H1 (cell line): ENCODE results near the gene SLC35G2. TPM values are rescaled to one million over a fixed set of nuclear protein-coding genes. Genes with fewer than 3 reads are reported as not detected.

Experiments used
- ATF3 ChIP-seq: IDR thresholded peaks from 2 replicates; pipeline ENCODE4 v1.6.1; 2011; ENCODE audit warnings: low read depth, mild to moderate bottlenecking, low read length; ENCODE audit not compliant: insufficient read depth
- NANOG ChIP-seq: IDR thresholded peaks from 2 replicates; pipeline ENCODE4 v1.6.1; 2011; ENCODE audit warnings: low read length, low read depth, mild to moderate bottlenecking, inconsistent platforms; ENCODE audit not compliant: insufficient read depth, poor library complexity, severe bottlenecking
- POLR2AphosphoS5 ChIP-seq: IDR thresholded peaks from 2 replicates; pipeline ENCODE4 v1.6.1; 2011; ENCODE audit warnings: low read depth, low read length
- SUZ12 ChIP-seq: fragments of 200-600 bp; sonication (generic); IDR thresholded peaks from 2 replicates; pipeline ENCODE4 v1.6.1; 2012; ENCODE audit warnings: mild to moderate bottlenecking, inconsistent platforms, low read length, moderate library complexity, mixed read lengths
- polyA plus RNA-seq, 7 experiments: library from polyadenylated mRNA; depleted of rRNA in 3 of 7; stranded (reverse) in 5 of 7; unstranded in 2 of 7; fragments of >200 nt in 5 of 7; fragments of 200-250 nt in 2 of 7; gene quantifications; 1 replicate in 5 of 7; 2 replicates in 1 of 7; 4 replicates in 1 of 7; pipeline versions ENCODE4 v1.2.1 to v1.2.3, GENCODE V29; 2011 to 2013; ENCODE audit warnings: missing spikeins in 2 of 7, mixed read lengths in 2 of 7
- total RNA-seq: library from RNA; stranded (reverse); fragmentation: NEBNext Ultra II Directional; extraction: Animal tissue kit (Norgen Biotek cat#: 25700); gene quantifications from 2 replicates; pipeline ENCODE4 v1.2.1, GENCODE V29; 2021

The SLC35G2 gene
- total and polyA plus RNA-seq, 2 of the 8 experiments (the other 6 are each of a cell fraction or from before 2014, with no cell fraction given) = 5.2 to 6.4 TPM

GRCh38 chr3:136831461-136831860 lies 12.5 kb downstream of the SLC35G2 start (continued):
- TF ChIP-seq NANOG = no peak
- TF ChIP-seq POLR2AphosphoS5 = no peak
- TF ChIP-seq SUZ12 = no peak
- TF ChIP-seq ATF3 = no peak
